ENCODE data around the gene PDGFD.

Gene PDGFD

DNA sequence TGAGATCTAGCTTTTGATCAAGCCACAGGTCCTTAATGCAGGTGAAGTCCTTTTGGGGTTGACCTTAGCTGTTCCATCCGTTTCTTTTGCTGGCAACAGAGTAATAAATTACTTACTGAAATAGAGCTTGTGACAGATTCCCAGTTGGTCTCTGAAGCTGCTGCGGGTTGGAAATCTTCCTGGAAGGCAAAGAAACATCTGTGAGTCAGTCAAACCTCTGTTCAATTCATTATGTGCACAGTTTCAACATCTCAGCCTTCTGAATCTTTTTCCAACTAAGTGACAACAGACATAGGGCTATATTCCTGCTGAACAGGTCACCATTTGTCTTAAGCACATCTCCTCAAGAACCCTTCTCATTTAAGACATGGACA, 216.4 kb downstream of the PDGFD start:
- no peak for DNase-seq

DNA sequence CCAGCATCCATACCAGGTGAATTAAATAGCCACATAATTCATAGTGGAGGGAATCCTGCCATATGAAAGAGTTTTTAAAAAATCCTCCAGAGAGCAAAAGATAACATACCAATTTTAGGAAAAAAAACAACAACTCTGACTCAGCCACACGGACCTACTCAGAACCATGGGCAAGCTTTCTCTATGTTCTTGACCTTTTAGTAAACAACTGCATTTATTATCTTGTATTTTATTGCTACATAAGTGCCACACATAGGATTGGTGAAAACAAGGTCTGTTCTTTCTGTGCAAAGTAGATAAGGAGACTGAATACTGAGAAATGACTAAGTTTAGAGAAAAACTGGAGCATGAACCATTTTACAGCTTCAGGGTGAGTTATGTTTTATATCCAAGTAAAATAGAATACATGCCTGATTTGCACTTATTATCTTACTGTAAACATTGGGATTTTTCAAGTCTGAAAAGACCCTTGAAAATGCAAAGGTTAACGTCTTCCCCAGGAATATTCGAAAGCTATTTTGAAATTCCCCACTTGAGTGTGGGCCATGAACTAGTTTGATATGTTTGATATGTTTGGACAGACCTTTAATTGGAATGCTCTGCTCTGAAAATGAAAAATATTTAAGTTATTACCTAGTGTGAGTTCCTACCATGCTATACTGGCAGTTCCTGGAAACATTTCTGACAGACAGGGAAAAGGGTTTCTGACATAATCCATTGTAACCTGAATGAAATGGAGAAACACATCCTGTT, 217.0 kb downstream of the PDGFD start:
- no peak for DNase-seq

DNA sequence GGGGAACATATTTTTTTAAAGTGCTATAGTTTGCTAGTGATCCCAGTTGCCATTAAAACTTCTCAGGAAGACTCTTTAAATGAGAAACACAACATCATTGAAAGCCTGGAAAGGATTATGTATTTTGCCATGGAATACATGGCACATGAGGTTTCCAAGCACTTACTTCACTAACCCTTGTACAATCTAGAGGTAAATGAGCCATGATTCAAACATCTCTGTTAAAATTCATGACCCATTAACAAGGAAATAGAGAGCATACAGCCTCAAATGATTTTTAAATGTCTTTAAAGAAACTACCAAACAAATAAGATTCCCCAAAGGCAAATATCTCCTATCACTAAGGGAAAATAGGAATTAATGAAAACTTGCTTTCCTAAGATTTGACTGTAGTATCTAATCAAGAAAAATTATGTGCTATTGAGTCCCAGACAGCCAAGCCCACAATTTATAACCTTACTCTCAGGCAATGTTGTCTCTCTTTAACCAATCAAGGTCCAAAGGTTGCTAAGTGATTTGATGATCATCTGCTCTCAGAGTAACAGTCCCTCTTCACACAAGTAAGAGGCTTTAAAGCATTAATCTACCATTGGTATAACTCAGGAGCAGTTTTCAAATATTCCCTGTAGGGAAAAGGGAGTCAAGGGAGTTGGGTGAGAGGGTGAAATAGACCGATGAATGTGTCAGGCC, 219.6 kb downstream of the PDGFD start:
- no peak for DNase-seq

DNA sequence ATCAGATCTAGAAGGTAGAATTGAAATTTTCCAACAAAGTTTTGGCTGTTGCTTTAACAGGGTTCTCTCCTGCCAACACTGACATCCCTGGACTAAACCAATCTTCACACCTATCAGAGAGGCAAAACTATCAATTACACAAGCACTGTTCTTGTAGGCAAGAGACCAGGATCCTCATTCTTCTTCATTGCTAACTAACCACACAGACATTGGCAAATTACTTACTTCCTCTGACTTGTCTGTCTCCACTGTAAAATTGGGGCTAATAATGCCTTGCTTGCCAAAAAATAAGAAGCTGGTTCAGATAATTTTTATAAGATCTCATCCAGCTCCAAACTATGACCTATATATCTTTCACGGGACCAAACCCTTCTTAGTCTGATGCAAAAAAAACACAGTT, 221.3 kb downstream of the PDGFD start:
- DNase-seq, result no peak

DNA sequence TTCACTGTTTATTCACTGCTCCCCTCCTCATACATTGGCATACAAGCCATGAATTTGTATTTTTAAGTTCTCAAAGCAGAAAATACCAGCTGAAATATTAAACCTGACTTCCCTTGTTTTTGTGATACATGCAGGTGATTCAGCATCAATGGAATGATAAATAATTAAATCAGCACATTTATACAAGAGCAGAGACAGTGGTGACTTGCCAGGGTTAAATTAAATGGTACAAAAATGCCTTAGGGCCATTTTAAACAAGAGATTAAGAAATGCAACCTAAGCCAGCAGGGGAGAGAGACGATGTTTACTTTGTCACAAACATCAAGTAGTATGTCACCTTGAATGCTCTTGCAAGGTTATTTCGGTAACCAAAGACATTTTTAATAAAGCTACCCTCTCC, 223.4 kb downstream of the PDGFD start:
- no peak for DNase-seq

DNA sequence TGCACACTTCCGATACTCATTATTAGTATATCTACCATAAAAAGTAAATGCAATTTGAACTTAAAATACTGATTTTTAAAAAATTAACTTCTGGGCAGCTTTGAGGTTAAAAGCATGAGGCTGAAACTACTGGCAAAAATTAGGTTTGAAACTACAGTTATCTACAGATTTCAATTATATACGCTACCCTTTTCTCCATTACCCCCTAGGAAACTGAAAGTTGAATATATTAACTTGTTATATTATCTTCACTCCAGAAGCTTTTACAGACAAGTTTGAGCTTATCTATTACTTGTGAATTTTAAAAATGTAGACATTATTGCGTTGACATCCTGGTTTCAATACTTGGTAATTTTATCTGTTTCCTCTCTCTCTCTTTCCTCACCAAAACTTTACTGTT, 224.3 kb downstream of the PDGFD start:
- no peak for DNase-seq

DNA sequence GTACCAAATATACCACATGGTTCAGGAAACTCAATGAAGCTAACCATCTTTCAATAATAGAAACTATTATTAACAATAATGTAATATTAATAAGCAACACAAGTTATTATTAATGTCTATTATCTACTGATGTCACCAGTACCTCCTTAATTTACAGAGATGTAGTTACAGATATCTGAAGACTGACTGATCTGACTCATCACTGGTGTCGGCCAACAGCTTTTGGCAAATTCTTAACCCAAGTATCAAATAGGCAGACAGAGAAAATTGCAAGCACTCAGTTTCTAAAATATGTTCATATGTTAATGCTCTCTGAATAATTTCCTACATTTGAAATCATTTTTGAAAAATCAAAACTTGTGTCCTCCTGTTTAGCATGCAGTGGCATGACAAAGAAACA, 227.9 kb downstream of the PDGFD start:
- no peak for DNase-seq

DNA sequence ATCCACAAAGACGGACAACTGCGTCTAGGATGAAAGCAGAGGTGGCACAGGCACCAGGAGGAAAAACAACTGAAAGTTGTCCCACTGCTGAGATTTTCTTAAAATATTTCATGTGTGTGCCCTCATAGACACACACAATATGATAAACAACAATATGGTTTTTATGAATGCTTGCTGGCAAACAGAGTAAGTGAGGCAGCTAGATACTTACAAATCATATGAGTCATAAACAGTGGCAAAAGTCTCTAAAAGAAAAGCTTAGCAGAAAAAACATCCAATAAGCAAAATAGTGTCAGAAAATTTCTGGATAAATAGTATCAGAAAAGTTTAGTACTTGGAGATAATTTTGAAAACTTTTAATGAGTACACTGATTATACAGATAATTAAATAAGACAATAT, 228.7 kb downstream of the PDGFD start:
- DNase-seq, result no peak

DNA sequence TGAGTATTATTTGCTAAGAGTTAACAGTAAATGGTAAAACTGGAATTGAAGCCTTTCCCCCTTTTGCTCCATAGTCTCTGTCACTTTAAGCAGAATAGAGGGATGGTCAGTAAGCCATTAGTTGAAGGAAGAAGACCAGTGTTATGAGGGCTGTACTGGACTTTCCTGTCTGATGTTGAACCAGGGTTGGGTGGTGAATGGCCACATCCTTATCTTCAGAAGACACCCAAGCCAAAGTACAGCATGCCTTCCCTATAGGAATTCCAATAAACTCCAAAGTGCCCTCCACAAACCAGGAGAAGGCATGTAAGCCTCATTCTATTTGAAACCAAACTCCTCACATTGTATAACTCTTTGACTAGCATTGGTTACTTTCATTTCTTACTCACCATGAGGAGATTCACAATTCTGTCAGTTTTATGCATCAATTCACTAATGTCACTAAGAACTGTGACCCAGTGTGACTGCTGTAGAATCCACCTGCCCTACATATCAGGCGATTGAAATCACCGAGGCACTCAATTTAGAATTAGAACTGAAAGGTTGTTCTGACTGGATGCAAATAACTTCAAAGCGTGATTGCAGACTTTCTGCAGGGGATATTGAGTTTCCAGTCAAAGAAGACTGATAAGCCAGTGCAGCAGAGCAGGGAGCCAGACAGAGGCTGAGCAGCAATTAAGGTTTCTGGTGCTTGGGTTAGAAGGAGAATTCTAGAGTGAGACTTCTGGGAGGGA, 234.6 kb downstream of the PDGFD start:
- no peak for DNase-seq

DNA sequence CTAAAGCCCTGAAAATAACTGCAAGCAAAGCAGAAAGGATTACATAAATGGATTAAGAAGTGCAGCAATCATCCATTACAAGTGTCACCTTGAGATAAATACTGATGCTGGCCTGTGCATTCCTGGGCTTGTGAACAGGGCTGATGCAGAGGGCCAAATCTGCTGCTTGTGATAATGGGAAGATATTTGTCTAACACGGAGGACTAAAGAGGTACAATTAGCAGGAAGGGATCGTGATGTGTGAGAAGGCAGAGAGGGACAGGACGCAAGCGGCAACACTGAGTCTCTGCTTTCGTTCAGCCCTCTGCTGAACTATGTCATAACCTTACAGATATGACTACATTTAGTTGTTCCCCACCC, 235.2 kb downstream of the PDGFD start:
- DNase-seq, result no peak

DNA sequence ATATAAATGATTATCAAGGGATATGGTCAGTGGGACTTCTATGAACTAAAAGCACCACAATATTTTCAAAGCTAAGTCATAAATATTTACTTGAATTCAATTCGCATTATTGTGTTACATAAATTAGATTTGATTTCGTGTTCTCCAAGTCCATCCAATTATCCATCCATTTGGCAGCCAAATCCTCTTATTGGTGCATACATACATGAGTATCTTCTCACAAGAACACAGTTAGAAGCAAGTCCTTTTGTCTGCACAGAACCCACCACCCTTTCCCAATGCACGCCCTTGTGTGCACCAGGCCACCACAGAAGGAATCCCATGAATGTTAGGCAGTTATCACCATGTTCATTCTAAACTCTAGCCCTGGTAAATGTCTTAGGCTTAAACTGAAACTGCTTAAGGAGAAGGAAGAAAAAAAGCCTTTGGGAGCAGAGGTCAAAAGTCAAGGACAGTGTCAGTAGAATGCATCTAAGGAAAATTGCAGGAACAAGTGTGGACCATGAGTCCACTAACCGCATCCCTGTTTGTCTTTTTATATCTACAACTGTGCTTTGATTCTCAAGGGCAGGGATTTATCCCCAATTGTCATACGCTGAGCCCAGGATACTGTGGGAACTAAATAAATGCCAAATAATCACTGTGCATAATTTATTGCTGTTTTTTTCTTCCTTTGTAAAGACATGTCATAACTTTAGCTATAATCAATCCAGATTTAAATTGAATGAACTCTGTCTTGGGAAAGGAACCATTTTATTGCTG, 235.7 kb downstream of the PDGFD start:
- no peak for DNase-seq

DNA sequence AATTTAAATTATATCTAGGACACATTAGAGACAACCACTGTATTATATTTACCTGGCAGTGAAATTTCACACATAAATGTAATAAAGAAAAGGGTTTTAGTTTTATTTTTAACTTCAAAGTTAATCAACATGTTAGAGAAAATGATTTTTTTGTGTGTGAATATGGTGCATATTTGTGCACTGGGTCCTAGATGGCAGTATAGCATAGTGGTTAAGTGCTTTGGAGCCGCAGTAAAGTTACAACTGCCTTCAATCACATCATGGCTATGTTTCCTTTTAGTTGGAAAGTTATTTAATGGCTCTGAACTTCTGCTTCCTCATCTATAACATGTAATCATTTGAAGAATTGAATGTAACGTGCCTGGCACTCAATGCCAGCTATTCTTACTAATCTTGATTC, 236.4 kb downstream of the PDGFD start:
- no peak for DNase-seq

DNA sequence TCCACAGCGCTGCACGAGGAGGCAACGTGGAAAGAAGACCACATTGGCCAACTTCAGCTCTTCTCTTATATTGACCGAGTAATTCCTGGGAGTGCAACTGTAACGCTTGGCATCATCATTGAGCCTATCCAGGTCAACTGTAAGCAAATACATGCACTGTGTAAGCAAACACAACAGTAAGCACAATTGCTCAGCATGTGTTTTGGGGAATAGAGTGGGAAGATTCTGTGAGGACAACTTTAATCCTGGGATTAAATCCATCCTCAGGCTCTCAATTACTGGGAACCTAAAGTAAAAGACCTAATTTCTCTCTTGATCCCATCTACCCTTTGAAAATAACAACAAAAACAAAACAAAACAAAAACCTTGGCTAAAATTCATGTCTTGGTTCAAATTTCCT, 237.0 kb downstream of the PDGFD start:
- DNase-seq, result no peak

DNA sequence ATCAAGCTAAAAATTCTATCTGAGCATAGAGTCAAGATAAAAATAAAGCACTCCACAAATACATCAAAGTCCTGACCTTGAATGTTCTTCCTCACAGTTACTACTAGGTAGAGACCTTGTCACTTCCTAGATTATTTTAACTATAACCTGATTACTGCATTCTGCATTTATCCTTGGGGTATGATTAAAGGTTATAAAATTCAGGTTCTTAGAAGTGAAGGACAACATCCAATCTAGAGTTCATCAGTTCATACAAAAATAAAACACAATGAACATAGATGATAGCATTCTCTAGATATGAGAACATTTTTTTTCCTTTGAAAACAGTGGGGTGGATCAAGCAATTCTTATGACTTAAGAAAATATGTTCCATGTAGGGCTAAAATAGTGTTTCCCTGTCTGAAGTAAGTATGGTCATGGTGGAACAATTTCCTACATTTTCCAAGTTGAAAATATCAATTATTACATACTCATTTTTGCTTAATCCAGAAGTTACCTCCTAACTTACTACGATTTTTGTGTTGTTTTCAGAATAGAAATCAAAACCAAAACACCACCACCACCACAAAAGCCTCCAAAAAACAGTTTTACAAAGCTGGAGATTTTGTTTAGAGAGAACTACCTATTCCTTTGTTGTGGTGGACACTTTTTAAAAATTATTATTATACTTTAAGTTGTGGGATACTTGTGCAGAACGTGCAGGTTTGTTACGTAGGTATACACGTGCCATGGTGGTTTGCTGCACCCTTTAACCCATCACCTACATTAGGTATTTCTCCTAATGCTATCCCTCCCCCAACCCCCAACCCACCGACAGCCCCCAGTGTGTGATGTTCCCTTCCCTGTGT, 239.6 kb downstream of the PDGFD start:
- no peak for DNase-seq

DNA sequence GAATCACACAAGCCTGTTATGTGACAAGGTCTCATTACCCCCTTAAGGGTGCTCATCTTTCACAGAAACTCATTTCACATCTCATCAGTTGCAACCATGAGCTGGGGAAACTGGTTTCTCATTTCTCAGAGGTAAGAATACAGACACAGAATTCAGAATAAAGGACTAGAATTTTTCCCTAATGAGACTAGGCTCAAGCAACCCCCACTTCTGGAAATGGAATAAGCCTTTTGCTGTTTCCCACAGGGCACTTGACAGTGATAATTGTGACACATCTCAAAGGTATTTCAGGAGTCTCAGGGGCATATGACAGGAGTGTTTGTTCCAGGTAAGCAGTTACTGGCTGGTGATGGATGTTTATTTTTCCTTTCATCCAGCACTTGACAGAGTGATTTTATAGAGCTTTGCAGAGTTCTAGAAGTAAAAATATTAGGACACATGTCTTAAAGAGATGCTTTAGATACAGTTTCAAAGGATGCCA, 240.5 kb downstream of the PDGFD start:
- no peak for DNase-seq

DNA sequence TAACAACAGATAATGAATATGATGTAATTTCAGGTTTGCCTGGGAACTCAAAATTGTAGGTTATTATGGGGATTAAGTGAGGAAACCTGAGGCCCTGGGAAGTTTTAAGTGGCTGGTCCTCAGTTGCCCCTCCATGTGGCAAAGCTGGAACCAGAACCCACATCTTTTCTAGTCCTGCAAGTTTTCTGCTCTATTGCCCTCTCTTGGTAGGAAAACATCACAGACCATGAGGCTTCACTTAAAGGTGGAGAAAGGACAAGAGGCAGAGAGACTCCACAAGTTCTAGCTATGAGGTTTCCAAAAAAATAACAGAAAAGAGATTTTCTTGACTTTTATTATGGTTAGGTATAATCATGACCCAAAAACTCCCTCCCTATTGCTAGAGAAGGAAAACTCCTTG, 243.0 kb downstream of the PDGFD start:
- DNase-seq, result no peak

DNA sequence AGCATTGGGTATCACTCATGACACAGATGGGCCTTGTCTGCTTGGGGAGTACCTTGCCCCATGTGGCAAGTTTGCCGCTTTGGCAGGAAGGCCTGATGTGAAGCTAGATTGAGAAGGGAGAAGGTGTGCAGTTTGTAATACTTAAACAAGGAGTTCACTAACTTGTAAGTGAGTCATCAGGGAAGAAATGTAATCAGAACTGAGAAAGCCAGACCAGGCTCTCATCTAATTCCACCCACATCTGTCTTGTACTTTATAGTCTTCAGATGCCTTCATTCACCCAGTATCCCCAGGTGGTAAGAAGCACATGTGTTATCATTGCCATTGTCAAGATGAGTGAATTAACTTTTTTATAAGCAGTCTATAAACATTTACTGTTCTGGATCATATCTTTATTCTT, 243.5 kb downstream of the PDGFD start:
- no peak for DNase-seq

DNA sequence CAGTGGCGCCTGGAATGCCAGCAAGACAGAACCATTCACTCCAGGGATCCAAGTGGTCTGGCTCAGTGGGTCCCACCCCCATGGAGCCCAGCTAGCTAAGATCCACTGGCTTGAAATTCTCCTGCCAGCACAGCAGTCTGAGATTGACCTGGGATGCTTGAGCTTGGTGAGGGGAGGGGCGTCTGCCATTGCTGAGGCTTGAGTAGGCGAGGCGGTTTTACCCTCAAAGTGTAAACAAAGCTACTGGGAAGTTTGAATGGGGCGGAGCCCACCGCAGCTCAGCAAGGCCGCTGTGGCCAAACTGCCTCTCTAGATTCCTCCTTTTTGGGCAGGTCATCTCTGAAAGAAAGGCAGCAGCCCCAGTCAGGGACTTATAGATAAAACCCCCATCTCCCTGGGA, 253.2 kb downstream of the PDGFD start:
- DNase-seq, result no peak

DNA sequence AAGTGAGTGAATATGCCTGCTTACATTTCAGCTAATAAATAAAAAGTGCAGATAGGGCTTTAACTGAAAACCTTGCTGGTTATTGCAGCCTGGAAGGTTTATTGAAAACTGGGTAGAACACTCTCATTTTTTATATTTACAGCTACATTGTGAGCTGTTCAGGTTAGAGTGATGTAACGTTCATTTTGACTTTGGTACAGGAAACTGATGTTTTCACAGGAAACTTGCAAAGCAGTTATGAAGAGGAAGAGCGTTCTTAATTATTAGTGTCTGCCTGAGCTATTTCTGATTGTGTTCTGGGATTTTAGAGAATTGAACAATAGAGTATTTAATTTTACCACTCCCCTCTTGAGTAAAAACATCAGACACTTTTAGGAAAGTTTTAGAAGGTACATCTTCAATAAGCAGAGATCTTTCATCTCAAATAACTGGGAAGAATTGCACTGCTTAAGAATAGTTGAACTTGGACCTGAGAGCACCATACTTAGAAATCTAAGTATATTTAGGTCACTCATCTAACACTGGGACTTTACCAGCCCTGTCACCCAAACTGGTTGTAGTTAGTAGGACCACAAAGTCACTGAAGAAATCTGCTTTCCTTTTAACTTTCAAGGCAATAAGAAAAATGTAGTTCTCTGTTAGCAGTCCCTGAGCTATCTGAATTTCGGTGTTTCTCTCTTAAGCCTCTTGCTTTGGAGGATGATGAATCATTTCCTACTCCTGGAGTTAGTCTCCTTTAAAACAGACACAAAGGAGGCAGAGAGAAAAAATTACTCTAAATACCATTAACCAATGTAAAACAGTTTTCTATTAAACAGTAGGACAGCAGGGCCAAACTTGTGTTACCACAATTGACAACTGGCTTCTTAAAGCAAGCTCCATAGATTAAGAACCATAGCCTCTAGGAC, 256.1 kb downstream of the PDGFD start:
- no peak for DNase-seq

DNA sequence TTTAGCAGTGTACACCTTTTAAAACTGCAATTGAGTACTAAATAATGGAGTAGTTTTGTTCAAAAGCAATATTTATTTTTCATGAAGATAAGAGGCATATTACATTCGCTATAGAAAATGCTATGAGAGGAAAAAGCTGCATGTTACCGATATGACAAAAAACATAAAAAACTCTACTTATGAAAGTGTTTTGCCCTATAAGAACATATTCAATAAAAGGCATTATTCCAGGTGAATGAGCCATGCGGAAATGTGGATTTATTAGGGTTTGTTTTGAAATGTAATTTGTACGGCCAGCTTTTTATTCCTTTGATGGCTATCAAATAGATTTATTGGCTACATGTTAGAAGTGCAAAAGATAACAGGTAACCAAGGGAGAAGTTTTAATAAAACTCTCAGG, 256.8 kb downstream of the PDGFD start:
- DNase-seq, result no peak

DNA sequence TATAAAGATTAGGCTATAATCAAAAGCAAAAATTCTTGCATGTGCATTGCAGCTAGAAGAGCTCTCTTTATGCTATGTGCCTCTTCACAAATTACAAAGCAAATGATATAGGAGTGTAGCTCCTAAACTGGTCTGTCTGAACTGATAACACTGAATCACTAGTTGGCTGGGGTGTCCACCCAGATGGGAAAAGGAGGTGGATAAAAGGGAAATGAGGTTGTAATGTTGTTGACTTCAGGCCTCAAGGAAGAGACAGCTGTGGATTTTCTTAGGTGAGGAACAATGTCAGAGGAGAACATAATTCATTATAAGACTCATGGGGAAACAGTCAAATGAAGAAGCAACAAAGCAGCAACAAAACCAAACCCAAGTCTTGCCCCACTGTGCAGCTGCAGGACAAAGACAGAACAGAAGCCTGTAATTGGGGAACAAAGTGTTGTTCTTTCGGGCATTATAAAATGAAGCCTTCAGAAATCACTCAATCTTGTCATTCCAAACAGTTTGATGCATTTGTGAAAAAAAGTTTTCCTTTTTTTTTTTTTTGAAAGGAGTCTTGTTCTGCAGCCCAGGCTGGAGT, 257.6 kb downstream of the PDGFD start:
- no peak for DNase-seq

All from DMS79 treated with DMSO at 0.1 percent for 48 hours (cell line).